RWPE1 (cell line): ENCODE measurements around the gene NPTN.

ENCODE experiments used
- CTCF ChIA-PET: fragments of 350-600 bp; sonication (Branson Sonifier 250); formaldehyde crosslinking; extraction: SDS; loops from one replicate; lab custom pipeline; 2021; lab: Yijun Ruan, JAX
- POLR2A ChIA-PET: fragments of 400-600 bp; formaldehyde crosslinking; extraction: SDS; loops from one replicate; lab custom pipeline; 2020; ENCODE audit warnings: antibody characterized with exemption; ENCODE audit not compliant: low non-redundant PET; lab: Yijun Ruan, JAX
- DNase-seq: peaks from one replicate; pipeline ENCODE4 v3.0.0; 2012; ENCODE audit warnings: low spot score
- H3K27ac ChIP-seq: fragments of 450-650 bp; 2 replicates; pipeline ENCODE4 v1.5.1; 2017
- CTCF ChIP-seq: fragments of 450-650 bp; conservative IDR thresholded peaks from 2 replicates; pipeline ENCODE4 v1.5.1; 2017; ENCODE audit warnings: low read depth, mild to moderate bottlenecking

NPTN gene

GRCh38 chr15:73539212-73540128 lies 93.7 kb downstream of the NPTN start:
- ChIA-PET POLR2A (no interaction called here), CTCF (interaction anchor here (0.5 to 0.6 kb wide), 3 partner anchors 21 to 1407 kb away, joined by 3 to 5 read pairs (median 3); no protein-coding TSS in a partner anchor)
- no peak for DNase-seq
- H3K27ac ChIP-seq, result no peak overlapping the region
- TF ChIP-seq CTCF, result no peak

GRCh38 chr15:73538563-73539211 lies 94.5 kb downstream of the NPTN start:
- no peak for DNase-seq
- CTCF ChIA-PET, result interaction anchor here (0.6 kb wide), 2 partner anchors 22 to 59 kb away, joined by 3 read pairs; no protein-coding TSS in a partner anchor
- POLR2A ChIA-PET, result no interaction called here
- no peak overlapping the region for H3K27ac ChIP-seq
- no peak for TF ChIP-seq CTCF

- H3K27ac ChIP-seq, result no peak overlapping the region
- no peak for TF ChIP-seq CTCF
- no peak for DNase-seq
- ChIA-PET POLR2A (no interaction called here), CTCF (no interaction called here)
Observed at GRCh38 chr15:73538123-73538522, 95.1 kb downstream of the NPTN start.

GRCh38 chr15:73530649-73531048 lies 102.5 kb downstream of the NPTN start:
- DNase-seq, result no peak
- H3K27ac ChIP-seq, result no peak overlapping the region
- ChIA-PET CTCF (no interaction called here), POLR2A (no interaction called here)
- TF ChIP-seq CTCF, result no peak

GRCh38 chr15:73527598-73527997 lies 105.6 kb downstream of the NPTN start:
- no peak overlapping the region for H3K27ac ChIP-seq
- CTCF ChIA-PET, result no interaction called here
- POLR2A ChIA-PET, result no interaction called here
- no peak for TF ChIP-seq CTCF
- no peak for DNase-seq

GRCh38 chr15:73524919-73525318 lies 108.3 kb downstream of the NPTN start:
- POLR2A ChIA-PET, result no interaction called here
- H3K27ac ChIP-seq, result no peak overlapping the region
- no peak for TF ChIP-seq CTCF
- no peak for DNase-seq
- CTCF ChIA-PET, result interaction anchor here (0.7 to 0.8 kb wide), 3 partner anchors 36 to 636 kb away, joined by 3 to 4 read pairs (median 3); no protein-coding TSS in a partner anchor
